HG02938 (cell line): ENCODE measurements around the gene TESMIN.

Experiments
- ATAC-seq: cut with Tn5 transposase; IDR thresholded peaks from one replicate; pipeline ENCODE4 v1.9.1; 2021; ENCODE audit warnings: mild to moderate bottlenecking, moderate library complexity; ENCODE audit not compliant: unreplicated experiment

Gene TESMIN

GRCh38 chr11:68685656-68686380, 65.5 kb downstream of the TESMIN start:
- ATAC-seq, result no peak

- no peak for ATAC-seq
Measured at GRCh38 chr11:68684385-68685356, 66.6 kb downstream of the TESMIN start, which contains the start of gene GAL. GAL (plus strand) TSS chr11:68684544; CDS start chr11:68684924, 380 bp downstream.

GRCh38 chr11:68683536-68684384, 67.6 kb downstream of the TESMIN start:
- ATAC-seq, result no peak

- no peak for ATAC-seq
Measured at GRCh38 chr11:68683121-68683520, 68.2 kb downstream of the TESMIN start.

- no peak for ATAC-seq
Measured at GRCh38 chr11:68682531-68682961, 68.8 kb downstream of the TESMIN start.

GRCh38 chr11:68680541-68681231, 70.6 kb downstream of the TESMIN start:
- ATAC-seq, result no peak

GRCh38 chr11:68678031-68678441, 73.3 kb downstream of the TESMIN start:
- ATAC-seq, result no peak

- ATAC-seq, result no peak
Measured at GRCh38 chr11:68677432-68677831, 73.9 kb downstream of the TESMIN start.

- no peak for ATAC-seq
Measured at GRCh38 chr11:68674461-68674860, 76.9 kb downstream of the TESMIN start.

- no peak for ATAC-seq
Measured at GRCh38 chr11:68673991-68674390, 77.3 kb downstream of the TESMIN start.

GRCh38 chr11:68673306-68673945, 77.9 kb downstream of the TESMIN start:
- ATAC-seq, result no peak

GRCh38 chr11:68670208-68670992, 80.9 kb downstream of the TESMIN start:
- no peak for ATAC-seq

- no peak for ATAC-seq
Measured at GRCh38 chr11:68669301-68670090, 81.8 kb downstream of the TESMIN start.

- no peak for ATAC-seq
Measured at GRCh38 chr11:68667511-68668500, 83.5 kb downstream of the TESMIN start.

- no peak for ATAC-seq
Measured at GRCh38 chr11:68666849-68667248, 84.5 kb downstream of the TESMIN start.

GRCh38 chr11:68665436-68665835, 85.9 kb downstream of the TESMIN start:
- no peak for ATAC-seq

GRCh38 chr11:68664906-68665305, 86.4 kb downstream of the TESMIN start:
- ATAC-seq, result no peak
